K562 (cell line): ENCODE data around the gene GTPBP2. TPM values are rescaled to one million over a fixed set of nuclear protein-coding genes. Genes with fewer than 3 reads are reported as not detected.

Experiments used
- BRF1 ChIP-seq: IDR thresholded peaks from 3 replicates; pipeline ENCODE4 v1.6.1; 2011; ENCODE audit warnings: borderline replicate concordance, mild to moderate bottlenecking; ENCODE audit not compliant: insufficient read length; ENCODE audit errors: extremely low read depth
- EP400 ChIP-seq: fragments of 450-650 bp; IDR thresholded peaks from 2 replicates; pipeline ENCODE4 v1.6.1; 2017; ENCODE audit warnings: antibody characterized with exemption, mild to moderate bottlenecking, moderate library complexity
- FOXA1 ChIP-seq: fragments of 450-650 bp; IDR thresholded peaks from 2 replicates; pipeline ENCODE4 v1.6.1; 2016; ENCODE audit warnings: mild to moderate bottlenecking, borderline replicate concordance
- HIVEP1 ChIP-seq: fragments of 250-450 bp; sonication (Bioruptor Pico); IDR thresholded peaks from 2 replicates; pipeline ENCODE4 v1.4.0; 2020; ENCODE audit warnings: mild to moderate bottlenecking
- KDM5B ChIP-seq: fragments of 200-600 bp; sonication (generic); IDR thresholded peaks from 2 replicates; pipeline ENCODE4 v1.6.1; 2012; ENCODE audit warnings: low read depth, mild to moderate bottlenecking, moderate library complexity, low read length, control low read depth, inconsistent platforms; ENCODE audit not compliant: insufficient replicate concordance
- MECOM ChIP-seq: fragments of 250-450 bp; sonication (Bioruptor Pico); IDR thresholded peaks from 2 replicates; pipeline ENCODE4 v1.8.0; 2022; ENCODE audit warnings: inconsistent platforms
- NFATC3 ChIP-seq: fragments of 450-650 bp; IDR thresholded peaks from 2 replicates; pipeline ENCODE4 v1.6.1; 2017; ENCODE audit warnings: mild to moderate bottlenecking
- RBM14 ChIP-seq: fragments of 200-400 bp; formaldehyde crosslinking; IDR thresholded peaks from 2 replicates; pipeline ENCODE4 v1.6.1; 2018; ENCODE audit warnings: low read depth, mild to moderate bottlenecking, low read length, moderate library complexity, borderline replicate concordance; ENCODE audit not compliant: insufficient read depth
- SUPT5H ChIP-seq: fragments of 450-650 bp; IDR thresholded peaks from 2 replicates; pipeline ENCODE4 v1.6.1; 2016
- ZNF75A ChIP-seq: fragments of 450-650 bp; formaldehyde crosslinking; IDR thresholded peaks from 2 replicates; pipeline ENCODE4 v1.4.0; 2020; ENCODE audit warnings: mild to moderate bottlenecking
- polyA plus RNA-seq, 8 experiments: library from polyadenylated mRNA; depleted of rRNA in 4 of 8; stranded (reverse) in 5 of 8; unstranded in 3 of 8; fragments of >200 nt; fragmentation: Nextera tagmentation in 2 of 8; fragmentation: Illumina TruSeq in 1 of 8; extraction: Ambion mirVana in 2 of 8; extraction: Trizol in 1 of 8; gene quantifications; 2 replicates each; pipeline versions ENCODE4 v1.2.1 to v1.2.3, GENCODE V29; 2011 to 2014; ENCODE audit warnings: inconsistent platforms in 1 of 8, missing spikeins in 1 of 8
- total RNA-seq, 7 experiments: library from RNA; depleted of rRNA in 6 of 7; stranded (reverse); fragments of >200 nt in 6 of 7; fragmentation: Illumina TruSeq in 2 of 7; extraction: Trizol in 2 of 7; gene quantifications; 2 replicates each; pipeline versions ENCODE4 v1.2.1 to v1.2.3, GENCODE V29; 2011 to 2021; ENCODE audit warnings: low replicate concordance in 1 of 7
- TF ChIP-seq, protein P1 (sequence below): fragments of 450-650 bp; formaldehyde crosslinking; IDR thresholded peaks from 2 replicates; pipeline ENCODE4 v1.4.0; 2022; ENCODE audit warnings: mild to moderate bottlenecking, moderate library complexity
- TF ChIP-seq, protein P2 (sequence below): fragments of 250-450 bp; sonication (Bioruptor Pico); IDR thresholded peaks from 2 replicates; pipeline ENCODE4 v1.5.0; 2022; ENCODE audit warnings: mild to moderate bottlenecking
- TF ChIP-seq, protein P3 (sequence below): fragments of 450-650 bp; formaldehyde crosslinking; IDR thresholded peaks from 2 replicates; pipeline ENCODE4 v1.4.0; 2022; ENCODE audit warnings: missing genetic modification characterization
- TF ChIP-seq, protein P4 (sequence below), 2 experiments: fragments of 450-650 bp; IDR thresholded peaks; 2 replicates each; pipeline ENCODE4 v1.6.1; 2016; ENCODE audit warnings: mild to moderate bottlenecking in 2 of 2, borderline replicate concordance in 1 of 2, low read depth in 1 of 2, moderate library complexity in 1 of 2

The GTPBP2 gene
- total and polyA plus RNA-seq, 9 of the 15 experiments (the other 6 are each of a cell fraction or from before 2014, with no cell fraction given): 48.4 to 196 (median 111) TPM

DNA sequence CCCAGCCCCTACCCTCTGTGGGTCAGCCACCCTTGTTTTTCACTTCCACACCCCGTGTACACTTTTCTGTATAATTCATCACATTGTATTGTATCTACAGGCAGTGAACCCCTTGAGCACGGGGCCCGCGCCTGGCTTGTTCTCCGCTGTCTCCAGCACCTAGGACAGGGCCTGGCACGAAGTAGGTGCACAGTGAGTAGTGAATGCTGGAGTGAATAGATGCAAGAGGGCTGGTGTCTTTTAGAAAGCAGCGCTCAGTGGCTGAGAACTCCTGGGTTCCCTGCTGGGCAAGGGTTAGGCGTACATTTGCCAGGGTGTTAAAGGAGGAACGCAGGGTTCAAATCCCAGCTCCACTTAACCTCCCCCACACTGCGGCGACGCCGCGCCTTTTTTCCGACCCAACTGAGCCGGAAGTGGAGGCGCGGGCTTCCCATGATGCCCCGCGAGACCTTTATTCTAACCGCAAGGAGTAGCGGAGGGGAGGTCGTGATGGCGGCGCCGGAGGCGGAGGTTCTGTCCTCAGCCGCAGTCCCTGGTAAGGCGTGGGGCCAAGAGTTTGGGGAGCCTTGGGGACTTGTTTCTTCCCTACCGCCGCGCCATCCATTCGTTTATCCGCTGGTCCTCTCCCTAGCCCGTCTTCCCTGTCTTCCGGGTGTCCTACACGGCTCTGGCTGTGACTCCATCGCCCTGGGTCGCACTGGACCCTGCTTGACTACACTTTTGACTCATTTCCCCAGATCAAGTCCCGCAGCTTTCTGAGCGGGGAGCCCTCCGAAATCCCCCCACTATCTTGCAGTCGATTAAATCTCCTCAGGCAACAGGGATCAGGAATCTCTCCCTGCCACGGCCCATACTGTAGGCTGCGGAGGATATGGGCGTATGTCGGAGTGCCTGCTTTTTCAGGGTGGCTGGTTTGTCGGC, 6.6 kb upstream of the GTPBP2 start, which contains the start of gene MAD2L1BP (continued):
- TF ChIP-seq, protein P1, sequence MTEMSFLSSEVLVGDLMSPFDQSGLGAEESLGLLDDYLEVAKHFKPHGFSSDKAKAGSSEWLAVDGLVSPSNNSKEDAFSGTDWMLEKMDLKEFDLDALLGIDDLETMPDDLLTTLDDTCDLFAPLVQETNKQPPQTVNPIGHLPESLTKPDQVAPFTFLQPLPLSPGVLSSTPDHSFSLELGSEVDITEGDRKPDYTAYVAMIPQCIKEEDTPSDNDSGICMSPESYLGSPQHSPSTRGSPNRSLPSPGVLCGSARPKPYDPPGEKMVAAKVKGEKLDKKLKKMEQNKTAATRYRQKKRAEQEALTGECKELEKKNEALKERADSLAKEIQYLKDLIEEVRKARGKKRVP (CRISPR knock-in tag): no peak
- no peak for TF ChIP-seq RBM14
- peak; percentile 97 for TF ChIP-seq KDM5B
- TF ChIP-seq, protein P2, sequence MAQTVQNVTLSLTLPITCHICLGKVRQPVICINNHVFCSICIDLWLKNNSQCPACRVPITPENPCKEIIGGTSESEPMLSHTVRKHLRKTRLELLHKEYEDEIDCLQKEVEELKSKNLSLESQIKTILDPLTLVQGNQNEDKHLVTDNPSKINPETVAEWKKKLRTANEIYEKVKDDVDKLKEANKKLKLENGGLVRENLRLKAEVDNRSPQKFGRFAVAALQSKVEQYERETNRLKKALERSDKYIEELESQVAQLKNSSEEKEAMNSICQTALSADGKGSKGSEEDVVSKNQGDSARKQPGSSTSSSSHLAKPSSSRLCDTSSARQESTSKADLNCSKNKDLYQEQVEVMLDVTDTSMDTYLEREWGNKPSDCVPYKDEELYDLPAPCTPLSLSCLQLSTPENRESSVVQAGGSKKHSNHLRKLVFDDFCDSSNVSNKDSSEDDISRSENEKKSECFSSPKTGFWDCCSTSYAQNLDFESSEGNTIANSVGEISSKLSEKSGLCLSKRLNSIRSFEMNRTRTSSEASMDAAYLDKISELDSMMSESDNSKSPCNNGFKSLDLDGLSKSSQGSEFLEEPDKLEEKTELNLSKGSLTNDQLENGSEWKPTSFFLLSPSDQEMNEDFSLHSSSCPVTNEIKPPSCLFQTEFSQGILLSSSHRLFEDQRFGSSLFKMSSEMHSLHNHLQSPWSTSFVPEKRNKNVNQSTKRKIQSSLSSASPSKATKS: no peak
- TF ChIP-seq BRF1: no peak
- TF ChIP-seq, protein P3, sequence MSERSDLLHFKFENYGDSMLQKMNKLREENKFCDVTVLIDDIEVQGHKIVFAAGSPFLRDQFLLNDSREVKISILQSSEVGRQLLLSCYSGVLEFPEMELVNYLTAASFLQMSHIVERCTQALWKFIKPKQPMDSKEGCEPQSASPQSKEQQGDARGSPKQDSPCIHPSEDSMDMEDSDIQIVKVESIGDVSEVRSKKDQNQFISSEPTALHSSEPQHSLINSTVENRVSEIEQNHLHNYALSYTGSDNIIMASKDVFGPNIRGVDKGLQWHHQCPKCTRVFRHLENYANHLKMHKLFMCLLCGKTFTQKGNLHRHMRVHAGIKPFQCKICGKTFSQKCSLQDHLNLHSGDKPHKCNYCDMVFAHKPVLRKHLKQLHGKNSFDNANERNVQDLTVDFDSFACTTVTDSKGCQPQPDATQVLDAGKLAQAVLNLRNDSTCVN (CRISPR knock-in tag): no peak
- TF ChIP-seq ZNF75A (CRISPR knock-in tag): no peak
- peak; percentile 99 for TF ChIP-seq SUPT5H
- peak; percentile 83 for TF ChIP-seq MECOM
- TF ChIP-seq NFATC3: 0 out of 2 replicates have a peak, but pooled peaks have one; percentile 53
- no peak for TF ChIP-seq FOXA1
- TF ChIP-seq, protein P4, sequence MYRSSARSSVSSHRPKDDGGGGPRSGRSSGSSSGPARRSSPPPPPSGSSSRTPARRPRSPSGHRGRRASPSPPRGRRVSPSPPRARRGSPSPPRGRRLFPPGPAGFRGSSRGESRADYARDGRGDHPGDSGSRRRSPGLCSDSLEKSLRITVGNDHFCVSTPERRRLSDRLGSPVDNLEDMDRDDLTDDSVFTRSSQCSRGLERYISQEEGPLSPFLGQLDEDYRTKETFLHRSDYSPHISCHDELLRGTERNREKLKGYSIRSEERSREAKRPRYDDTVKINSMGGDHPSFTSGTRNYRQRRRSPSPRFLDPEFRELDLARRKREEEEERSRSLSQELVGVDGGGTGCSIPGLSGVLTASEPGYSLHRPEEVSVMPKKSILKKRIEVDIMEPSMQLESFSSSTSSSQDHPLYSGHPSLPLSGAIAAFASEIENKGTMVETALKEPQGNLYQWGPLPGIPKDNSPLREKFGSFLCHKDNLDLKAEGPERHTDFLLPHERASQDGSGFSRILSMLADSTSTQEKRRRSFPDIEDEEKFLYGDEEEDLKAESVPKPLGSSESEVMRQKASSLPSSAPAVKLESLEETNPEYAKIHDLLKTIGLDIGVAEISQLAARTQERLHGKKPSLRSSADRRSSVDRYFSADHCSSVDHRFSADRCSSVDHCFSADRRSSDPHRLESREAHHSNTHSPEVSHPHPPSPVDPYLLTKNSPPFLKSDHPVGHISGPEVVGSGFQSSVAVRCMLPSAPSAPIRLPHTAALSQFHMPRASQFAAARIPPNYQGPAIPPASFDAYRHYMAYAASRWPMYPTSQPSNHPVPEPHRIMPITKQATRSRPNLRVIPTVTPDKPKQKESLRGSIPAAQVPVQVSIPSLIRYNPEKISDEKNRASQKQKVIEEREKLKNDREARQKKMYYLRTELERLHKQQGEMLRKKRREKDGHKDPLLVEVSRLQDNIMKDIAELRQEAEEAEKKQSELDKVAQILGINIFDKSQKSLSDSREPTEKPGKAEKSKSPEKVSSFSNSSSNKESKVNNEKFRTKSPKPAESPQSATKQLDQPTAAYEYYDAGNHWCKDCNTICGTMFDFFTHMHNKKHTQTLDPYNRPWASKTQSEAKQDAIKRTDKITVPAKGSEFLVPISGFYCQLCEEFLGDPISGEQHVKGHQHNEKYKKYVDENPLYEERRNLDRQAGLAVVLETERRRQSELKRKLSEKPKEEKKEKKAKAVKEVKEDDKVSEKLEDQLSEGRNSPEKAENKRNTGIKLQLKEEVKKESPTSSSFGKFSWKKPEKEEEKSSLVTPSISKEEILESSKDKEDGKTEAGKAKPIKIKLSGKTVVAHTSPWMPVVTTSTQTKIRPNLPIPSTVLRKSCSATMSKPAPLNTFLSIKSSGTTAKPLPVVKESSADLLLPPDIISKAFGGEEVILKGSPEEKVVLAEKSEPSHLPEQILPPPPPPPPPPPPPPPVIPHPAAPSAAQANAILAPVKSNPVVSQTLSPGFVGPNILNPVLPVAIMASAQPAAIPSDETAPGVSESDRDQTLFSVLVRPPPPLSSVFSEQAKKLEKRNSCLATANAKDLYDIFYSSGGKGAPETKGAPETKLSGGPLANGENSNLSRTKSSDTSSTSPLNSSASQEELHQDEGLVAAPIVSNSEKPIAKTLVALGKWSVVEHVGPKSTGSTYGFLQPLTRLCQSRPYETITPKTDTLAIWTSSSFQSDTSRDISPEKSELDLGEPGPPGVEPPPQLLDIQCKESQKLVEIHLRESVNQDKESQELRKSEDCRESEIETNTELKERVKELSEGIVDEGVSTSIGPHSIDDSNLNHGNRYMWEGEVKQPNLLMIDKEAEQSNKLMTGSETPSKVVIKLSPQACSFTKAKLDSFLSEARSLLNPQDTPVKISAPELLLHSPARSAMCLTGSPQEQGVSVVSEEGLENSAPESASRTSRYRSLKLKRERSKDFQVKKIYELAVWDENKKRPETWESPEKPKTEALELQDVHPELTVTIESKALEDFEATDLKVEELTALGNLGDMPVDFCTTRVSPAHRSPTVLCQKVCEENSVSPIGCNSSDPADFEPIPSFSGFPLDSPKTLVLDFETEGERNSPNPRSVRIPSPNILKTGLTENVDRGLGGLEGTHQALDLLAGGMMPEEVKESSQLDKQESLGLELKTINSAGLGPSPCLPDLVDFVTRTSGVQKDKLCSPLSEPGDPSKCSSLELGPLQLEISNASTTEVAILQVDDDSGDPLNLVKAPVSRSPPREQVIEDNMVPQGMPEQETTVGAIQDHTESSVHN (IDR thresholded peaks at IDR 0.05; ENCODE audit: borderline replicate concordance in 1 of 2, low read depth in 1 of 2): peak in 1 of 2 experiments; percentile 14; a peak in 1 of 4 replicates
- TF ChIP-seq HIVEP1: peak; percentile 51; the same call in 1 of the 2 replicates
- TF ChIP-seq EP400: no peak
